ENCODE results near the gene LSS. TPM values are rescaled to one million over a fixed set of nuclear protein-coding genes. Genes with fewer than 3 reads are reported as not detected.
A peak's percentile ranks its signal among the peaks of the same experiment; 100 is the strongest.

LSS gene
- total RNA-seq, 1 donor from 2014 or later: 92.0 TPM

GRCh38 chr21:46181953-46182547, 46.5 kb downstream of the LSS start:
- no peak for DNase-seq (ENCODE audit: extremely low spot score, unreplicated experiment)
- Mint-ChIP-seq H3K9me3 (ENCODE audit: unreplicated experiment) (peaks cover 7% of the 10 kb centered on the region), H3K27ac (ENCODE audit: unreplicated experiment) (no peak overlapping the region), H3K27me3 (ENCODE audit: unreplicated experiment) (no peaks in the 10 kb centered on the region), H3K4me1 (ENCODE audit: unreplicated experiment) (peaks cover 12% of the 10 kb centered on the region), H3K36me3 (ENCODE audit: unreplicated experiment) (peaks cover 4% of the 10 kb centered on the region), H3K4me3 (ENCODE audit: unreplicated experiment) (no peak overlapping the region)
- TF ChIP-seq CTCF (IDR thresholded peaks at IDR 0.05): no peak

- peaks cover 5% of the 10 kb centered on the region for H3K36me3 Mint-ChIP-seq (ENCODE audit: unreplicated experiment)
- peaks cover 12% of the 10 kb centered on the region for H3K9me3 Mint-ChIP-seq (ENCODE audit: unreplicated experiment)
- H3K27me3 Mint-ChIP-seq (ENCODE audit: unreplicated experiment): no peaks in the 10 kb centered on the region
- H3K4me1 Mint-ChIP-seq (ENCODE audit: unreplicated experiment): peaks cover 12% of the 10 kb centered on the region
- H3K4me3 Mint-ChIP-seq (ENCODE audit: unreplicated experiment): no peak overlapping the region
- no peak overlapping the region for H3K27ac Mint-ChIP-seq (ENCODE audit: unreplicated experiment)
- TF ChIP-seq CTCF (IDR thresholded peaks at IDR 0.05): no peak
- DNase-seq (ENCODE audit: extremely low spot score, unreplicated experiment): peak; percentile 83
These were observed 47.1 kb downstream of the LSS start for GRCh38 chr21:46181436-46181835.

GRCh38 chr21:46180778-46181391, 47.7 kb downstream of the LSS start:
- Mint-ChIP-seq H3K36me3 (ENCODE audit: unreplicated experiment) (peaks cover 5% of the 10 kb centered on the region), H3K4me1 (ENCODE audit: unreplicated experiment) (peaks cover 12% of the 10 kb centered on the region), H3K27ac (ENCODE audit: unreplicated experiment) (no peak overlapping the region), H3K9me3 (ENCODE audit: unreplicated experiment) (peaks cover 17% of the 10 kb centered on the region), H3K4me3 (ENCODE audit: unreplicated experiment) (no peak overlapping the region), H3K27me3 (ENCODE audit: unreplicated experiment) (peaks cover 2% of the 10 kb centered on the region)
- DNase-seq (ENCODE audit: extremely low spot score, unreplicated experiment): peak; percentile 82
- TF ChIP-seq CTCF (IDR thresholded peaks at IDR 0.05): no peak

- TF ChIP-seq CTCF (IDR thresholded peaks at IDR 0.05): no peak
- peaks cover 6% of the 10 kb centered on the region for H3K4me1 Mint-ChIP-seq (ENCODE audit: unreplicated experiment)
- peaks cover 18% of the 10 kb centered on the region for H3K9me3 Mint-ChIP-seq (ENCODE audit: unreplicated experiment)
- H3K27ac Mint-ChIP-seq (ENCODE audit: unreplicated experiment): no peak overlapping the region
- H3K36me3 Mint-ChIP-seq (ENCODE audit: unreplicated experiment): peaks cover 5% of the 10 kb centered on the region
- peaks cover 2% of the 10 kb centered on the region for H3K27me3 Mint-ChIP-seq (ENCODE audit: unreplicated experiment)
- DNase-seq (ENCODE audit: extremely low spot score, unreplicated experiment): no peak
- H3K4me3 Mint-ChIP-seq (ENCODE audit: unreplicated experiment): no peak overlapping the region
These were observed 48.4 kb downstream of the LSS start for GRCh38 chr21:46180079-46180722.

GRCh38 chr21:46179708-46180078, 48.9 kb downstream of the LSS start:
- TF ChIP-seq CTCF (IDR thresholded peaks at IDR 0.05): no peak
- Mint-ChIP-seq H3K4me1 (ENCODE audit: unreplicated experiment) (peaks cover 6% of the 10 kb centered on the region), H3K9me3 (ENCODE audit: unreplicated experiment) (peaks cover 23% of the 10 kb centered on the region), H3K27me3 (ENCODE audit: unreplicated experiment) (peaks cover 2% of the 10 kb centered on the region), H3K36me3 (ENCODE audit: unreplicated experiment) (peaks cover 10% of the 10 kb centered on the region), H3K4me3 (ENCODE audit: unreplicated experiment) (no peak overlapping the region), H3K27ac (ENCODE audit: unreplicated experiment) (no peak overlapping the region)
- DNase-seq (ENCODE audit: extremely low spot score, unreplicated experiment): peak; percentile 75
